Measurements from ENCODE around the gene MYO5B. TPM values are rescaled to one million over a fixed set of nuclear protein-coding genes. Genes with fewer than 3 reads are reported as not detected.

MYO5B gene
- total and polyA plus RNA-seq, 2 of the 4 experiments (the other 2 are of a cell fraction): 0.24 to 0.54 TPM

GRCh38 chr18:50080932-50081560, 113.9 kb downstream of the MYO5B start:
- no peak overlapping the region for H3K27ac ChIP-seq (ENCODE audit: insufficient read depth, low read length)
- no peak overlapping the region for H2AK9ac ChIP-seq (replicated peaks; ENCODE audit: low read depth, low read length, poor library complexity)
- no peak overlapping the region for H3K18ac ChIP-seq (ENCODE audit: low read depth, low read length)
- no peak overlapping the region for H2AFZ ChIP-seq (replicated peaks; ENCODE audit: low read length, poor library complexity)
- WGBS, 2 experiments (ENCODE audit: extremely low coverage in 2 of 2, insufficient read length in 1 of 2): no CpG with 5 or more reads among the region's 2 CpGs
- H2AK5ac ChIP-seq (ENCODE audit: low read depth, low read length): no peak overlapping the region
- no TSS peak for BruUV-seq (replicated peaks)
- H3K4me1 ChIP-seq (ENCODE audit: control insufficient read depth, insufficient read depth, low read length): no peaks in the 10 kb centered on the region
- no peaks in the 10 kb centered on the region for H3K27me3 ChIP-seq (ENCODE audit: control insufficient read depth, insufficient read depth, low read length)
- no peak overlapping the region for H4K91ac ChIP-seq (ENCODE audit: insufficient read depth, low read depth, low read length)
- no peaks in the 10 kb centered on the region for H4K20me1 ChIP-seq (ENCODE audit: insufficient read depth, low read length)
- H4K5ac ChIP-seq (ENCODE audit: low read depth, low read length): no peak overlapping the region
- TF ChIP-seq BHLHE40 (IDR thresholded peaks at IDR 0.05; ENCODE audit: low read depth, low read length) (no peak), POLR2A (IDR thresholded peaks at IDR 0.05; ENCODE audit: low read depth, low read length) (no peak), CEBPB (IDR thresholded peaks at IDR 0.05; ENCODE audit: low read depth, low read length) (no peak), MAZ (IDR thresholded peaks at IDR 0.05; ENCODE audit: borderline replicate concordance, low read depth, low read length) (no peak), MAFK (IDR thresholded peaks at IDR 0.05; ENCODE audit: low read depth, low read length) (no peak), RAD21 (IDR thresholded peaks at IDR 0.05; ENCODE audit: low read length) (no peak), NFE2L2 (IDR thresholded peaks at IDR 0.05; ENCODE audit: low read depth, low read length) (no peak), USF2 (IDR thresholded peaks at IDR 0.05; ENCODE audit: low read depth, low read length) (no peak), SMC3 (IDR thresholded peaks at IDR 0.05; ENCODE audit: low read depth, low read length) (no peak), FOS (IDR thresholded peaks at IDR 0.05; ENCODE audit: low read depth, low read length) (no peak), RCOR1 (IDR thresholded peaks at IDR 0.05; ENCODE audit: insufficient replicate concordance, low read length) (no peak), RFX5 (IDR thresholded peaks at IDR 0.05; ENCODE audit: low read depth, low read length) (no peak), CHD1 (IDR thresholded peaks at IDR 0.05; ENCODE audit: low read depth, low read length) (no peak), CTCF (conservative IDR thresholded peaks at IDR 0.05; ENCODE audit: low read depth, low read length) (no peak), MXI1 (IDR thresholded peaks at IDR 0.05; ENCODE audit: borderline replicate concordance, low read depth, low read length) (no peak), ELK1 (IDR thresholded peaks at IDR 0.05; ENCODE audit: borderline replicate concordance, low read depth, low read length) (no peak)
- CTCF ChIA-PET: no interaction called here
- no peak overlapping the region for H2BK20ac ChIP-seq (ENCODE audit: low read depth, low read length)
- ATAC-seq (ENCODE audit: low read depth) (no peak), DNase-seq (no peak)
- no peaks in the 10 kb centered on the region for H3K79me1 ChIP-seq (ENCODE audit: low read depth in 1 of 2, low read length in 2 of 2)
- in situ Hi-C loops (cut with MboI; ENCODE audit: low sequenced_read_pairs) (no loop called here), intact Hi-C loops (cut with micrococcal nuclease) (no loop called here), dilution Hi-C loops (cut with HindIII; ENCODE audit: low sequenced_read_pairs, unreplicated experiment) (no loop called here)
- no peaks in the 10 kb centered on the region for H3K9me1 ChIP-seq (ENCODE audit: insufficient read depth, low read length)
- H3K4me3 ChIP-seq (ENCODE audit: insufficient read depth, low read depth, low read length): no peak overlapping the region
- no peak overlapping the region for H3K9ac ChIP-seq (ENCODE audit: low read depth, low read length)
- no peak overlapping the region for H2BK15ac ChIP-seq (ENCODE audit: low read depth, low read length)
- no peak overlapping the region for H3K23ac ChIP-seq (ENCODE audit: low read depth, low read length)
- H3K4ac ChIP-seq (ENCODE audit: low read depth, low read length): no peak overlapping the region
- H2BK120ac ChIP-seq (ENCODE audit: low read depth, low read length): no peak overlapping the region
- no peak overlapping the region for H3K4me2 ChIP-seq (ENCODE audit: low read depth, low read length)
- H2BK5ac ChIP-seq (ENCODE audit: low read depth, low read length, poor library complexity, severe bottlenecking): no peak overlapping the region
- H3K14ac ChIP-seq (replicated peaks; ENCODE audit: low read depth, low read length): no peak overlapping the region
- H3K9me3 ChIP-seq (ENCODE audit: control insufficient read depth, insufficient read depth, low read length): no peaks in the 10 kb centered on the region
- no peaks in the 10 kb centered on the region for H3K36me3 ChIP-seq (ENCODE audit: control insufficient read depth, insufficient read depth, low read length)
- POLR2A ChIA-PET (ENCODE audit: unreplicated experiment): no interaction called here
- H3K56ac ChIP-seq (ENCODE audit: extremely low read depth, insufficient read depth, low read length): no peak overlapping the region
- H4K8ac ChIP-seq (ENCODE audit: low read depth in 2 of 2, low read length in 2 of 2): no peak overlapping the region

Measured in IMR-90 (cell line).